Fibroblast of peridontal ligament (primary cell): Measurements from ENCODE around the gene GLCE.
"Not testable (repeated sequence)": the region's sequence is repeated elsewhere in the genome, so short reads cannot be mapped to it uniquely, and the experiment has no call there.

Experiments used
- DNase-seq: peaks from one replicate; pipeline ENCODE4 v3.0.0-alpha.2; 2010; ENCODE audit errors: extremely low read depth

Gene GLCE

GRCh38 chr15:69135499-69135898, 24.9 kb upstream of the GLCE start:
- DNase-seq: no peak

DNA sequence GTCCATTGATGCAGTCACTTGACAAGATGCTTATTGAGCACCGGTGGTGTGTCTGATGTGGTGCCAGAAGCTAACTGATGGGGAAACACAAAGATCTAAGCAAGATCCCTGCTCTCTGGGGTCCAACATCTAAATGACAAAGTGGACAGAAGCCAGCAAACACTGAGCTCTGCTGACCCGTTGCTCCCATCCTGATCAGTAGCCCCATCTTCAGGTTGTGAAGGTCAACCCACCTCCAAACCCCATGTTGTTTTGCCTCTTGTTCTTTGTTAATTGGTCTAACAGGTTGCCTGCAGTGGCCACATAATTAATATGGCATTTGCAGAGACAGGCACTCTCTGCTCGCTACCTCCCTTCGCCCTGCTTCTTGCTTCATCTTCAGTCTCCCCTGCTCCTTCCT, 21.5 kb upstream of the GLCE start:
- no peak for DNase-seq

DNA sequence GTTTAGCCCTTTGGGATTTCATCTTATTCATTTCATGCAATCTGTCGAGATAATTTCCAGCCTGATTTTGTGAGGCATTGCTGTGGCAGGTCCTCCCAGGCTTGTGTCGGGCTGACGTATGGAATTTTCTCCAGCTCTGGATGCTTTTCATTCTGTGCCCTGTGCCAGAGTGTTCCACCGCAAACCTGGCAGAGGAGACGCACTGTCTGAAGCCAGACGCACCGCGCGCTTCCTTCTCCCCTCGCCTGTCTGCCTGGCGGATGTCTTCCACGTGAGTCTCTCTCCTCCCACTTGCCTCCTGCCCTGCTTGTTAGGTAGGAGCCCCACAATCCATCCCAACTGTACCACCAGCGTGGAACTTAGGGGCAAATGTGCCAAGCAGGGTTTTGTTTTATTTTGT, 20.1 kb upstream of the GLCE start:
- DNase-seq: no peak

- no peak for DNase-seq
Measured at GRCh38 chr15:69141286-69141701, 19.1 kb upstream of the GLCE start.

- no peak for DNase-seq
Measured at GRCh38 chr15:69141833-69142232, 18.6 kb upstream of the GLCE start.

DNA sequence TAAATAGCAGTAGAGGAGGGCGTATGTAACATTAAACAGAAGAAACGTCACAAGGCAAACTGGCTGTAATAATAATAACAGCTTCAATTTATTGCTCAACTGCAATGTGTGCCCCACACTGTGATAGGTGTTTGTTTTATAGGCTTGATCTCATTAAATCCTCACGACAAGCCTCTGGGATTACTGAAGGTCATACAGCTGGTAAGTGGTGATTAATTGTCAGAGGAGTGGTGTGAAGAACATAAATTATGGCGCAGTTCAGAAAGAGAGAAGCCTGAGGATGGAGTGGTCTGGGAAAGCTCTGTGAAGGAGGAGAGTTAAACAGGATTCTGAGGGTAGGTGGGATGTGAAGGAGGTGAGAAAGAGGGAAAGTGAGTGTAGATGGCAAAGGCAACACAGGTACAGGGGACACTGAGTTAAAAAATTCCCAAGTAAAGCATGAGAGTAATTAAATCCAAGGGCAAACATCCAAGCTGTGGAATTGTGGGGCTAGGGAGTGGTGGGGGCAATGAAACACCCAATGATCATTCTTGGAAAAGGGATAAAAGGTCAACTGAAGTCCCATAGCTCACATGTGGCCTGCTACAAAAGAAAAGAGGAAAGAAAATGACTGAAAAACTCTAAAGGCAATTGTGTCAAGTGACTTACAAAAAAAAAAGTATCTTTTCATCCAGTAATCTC, 16.5 kb upstream of the GLCE start:
- no peak for DNase-seq

- no peak for DNase-seq
Measured at GRCh38 chr15:69144530-69144929, 15.9 kb upstream of the GLCE start.

- no peak for DNase-seq
Measured at GRCh38 chr15:69145149-69145693, 15.2 kb upstream of the GLCE start.

DNA sequence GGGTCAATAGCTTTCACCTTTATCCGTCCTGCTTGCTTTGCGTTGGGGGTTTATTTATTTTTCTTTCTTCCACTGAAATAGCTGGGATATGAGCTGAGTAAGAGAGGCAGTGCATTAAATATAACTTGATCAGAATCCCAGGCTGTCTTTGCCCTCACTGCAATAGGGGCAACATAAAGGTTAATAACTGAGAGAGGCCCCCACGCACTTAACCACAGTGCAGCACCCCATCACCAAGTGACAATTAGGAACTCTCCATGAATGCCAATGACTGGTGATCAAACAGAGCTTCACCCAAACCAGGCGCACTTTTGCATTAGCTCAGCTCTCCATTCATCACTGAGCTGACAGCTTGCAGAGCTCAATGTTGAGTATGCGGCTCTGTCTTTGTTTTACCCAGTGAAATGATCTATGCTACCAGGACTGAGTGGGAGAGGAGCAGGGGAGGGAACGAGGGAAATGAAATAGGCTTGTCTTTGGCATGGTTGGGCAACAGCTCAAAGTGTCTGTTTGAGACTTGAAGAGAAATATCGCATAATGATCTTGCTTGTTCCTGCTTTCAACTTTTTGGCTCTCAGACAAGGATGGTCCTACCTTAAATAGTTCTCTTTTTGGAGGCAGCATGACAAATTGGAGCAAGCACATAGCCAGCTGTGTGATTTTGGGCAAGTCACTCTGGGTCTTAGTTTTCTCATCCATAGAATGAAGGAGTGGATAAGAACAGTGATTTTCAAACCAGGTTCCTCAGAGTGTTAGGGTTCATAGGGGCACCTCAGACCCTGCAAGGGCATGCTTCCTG, 14.5 kb upstream of the GLCE start:
- no peak for DNase-seq

DNA sequence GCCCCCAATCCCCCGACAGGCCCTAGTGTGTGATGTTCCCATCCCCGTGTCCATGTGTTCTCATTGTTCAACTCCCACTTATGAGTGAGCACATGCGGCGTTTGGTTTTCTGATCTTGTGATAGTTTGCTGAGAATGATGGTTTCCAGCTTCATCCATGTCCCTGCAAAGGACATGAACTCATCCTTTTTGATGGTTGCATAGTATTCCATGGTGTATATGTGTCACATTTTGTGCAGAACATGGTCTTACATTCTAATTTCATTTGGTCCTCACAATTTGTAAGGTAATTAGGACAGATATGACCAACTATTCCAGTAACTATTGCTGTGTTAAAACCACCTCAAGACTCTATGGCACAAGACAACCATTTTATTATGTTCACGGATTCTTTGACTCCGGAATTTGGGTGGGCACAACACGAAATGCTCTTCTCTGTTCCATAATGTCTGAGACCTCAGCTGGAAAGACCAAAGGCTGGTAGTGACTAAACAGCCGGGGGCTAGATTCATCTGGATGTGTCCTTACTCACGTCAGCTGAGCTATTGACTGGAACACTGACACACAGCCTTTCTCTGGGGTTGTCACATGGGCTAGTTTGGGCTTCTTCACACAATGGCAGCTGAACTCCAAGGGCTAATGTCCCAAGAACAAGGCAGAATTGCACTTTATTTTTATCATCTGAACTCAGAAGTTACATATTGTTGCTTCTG, 13.6 kb upstream of the GLCE start:
- no peak for DNase-seq

GRCh38 chr15:69148465-69148864, 12.0 kb upstream of the GLCE start:
- DNase-seq: no peak

- DNase-seq: no peak
Measured at GRCh38 chr15:69149163-69149562, 11.3 kb upstream of the GLCE start.

- DNase-seq: no peak
Measured at GRCh38 chr15:69149803-69150202, 10.6 kb upstream of the GLCE start.

DNA sequence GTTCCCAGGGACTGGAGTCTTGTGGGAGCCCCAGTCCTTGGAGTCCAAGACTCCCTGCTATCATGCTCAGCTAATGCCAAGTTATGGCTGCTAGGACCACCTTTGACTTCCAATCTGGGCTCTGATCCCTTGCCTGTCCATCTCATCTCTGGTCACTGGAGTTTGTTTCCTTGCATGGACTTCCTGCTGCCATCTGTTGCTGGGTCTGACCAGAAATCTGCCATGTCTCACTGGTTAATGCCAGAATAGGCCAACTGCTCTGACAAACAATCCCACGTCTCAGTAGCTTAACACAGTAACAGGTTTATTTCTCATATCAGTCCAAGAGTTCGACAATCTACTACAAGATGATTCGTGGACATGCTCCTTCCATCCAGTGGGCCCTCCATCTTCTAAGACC, 10.1 kb upstream of the GLCE start:
- no peak for DNase-seq

DNA sequence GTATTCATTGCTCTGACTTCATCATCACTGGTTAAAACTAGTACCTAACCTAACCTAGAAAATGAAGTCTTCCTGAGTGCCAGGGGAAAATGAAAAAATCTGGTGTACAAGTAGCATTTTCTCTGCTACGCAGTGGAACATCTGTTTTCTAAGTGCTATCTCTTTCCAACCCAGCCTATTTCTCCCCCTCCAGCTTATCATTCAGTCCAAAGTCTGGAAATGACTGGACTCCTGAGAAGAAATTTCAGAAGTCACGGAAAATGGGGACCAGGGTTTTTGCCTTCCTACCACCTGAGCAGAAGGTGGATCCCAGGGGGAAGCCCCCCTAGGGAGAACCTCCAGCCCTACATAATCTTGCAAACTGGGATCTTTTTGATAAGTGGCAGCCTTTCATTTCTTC, 9.6 kb upstream of the GLCE start:
- DNase-seq: no peak

DNA sequence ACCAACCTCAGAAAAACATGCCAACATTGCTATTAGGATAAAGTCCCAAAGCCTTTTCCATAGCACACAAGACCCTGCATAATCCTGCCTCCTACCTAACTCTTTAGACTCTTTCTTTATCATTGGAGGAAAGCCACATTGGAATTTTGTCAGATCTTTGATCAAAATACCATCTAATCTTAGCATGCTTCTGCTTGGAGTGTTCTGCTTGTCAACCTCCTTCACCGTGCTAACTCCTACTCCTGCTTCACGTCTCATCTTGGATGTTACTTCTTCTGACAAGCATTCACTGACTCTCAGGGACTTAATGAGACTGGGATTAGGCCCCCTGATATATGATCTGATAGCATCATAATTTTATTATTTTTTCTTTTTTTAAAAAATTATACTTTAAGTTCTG, 7.4 kb upstream of the GLCE start:
- DNase-seq: no peak

- DNase-seq: not testable (repeated sequence)
Measured at GRCh38 chr15:69153587-69153986, 6.8 kb upstream of the GLCE start.

- DNase-seq: no peak
Measured at GRCh38 chr15:69154078-69154477, 6.4 kb upstream of the GLCE start.

DNA sequence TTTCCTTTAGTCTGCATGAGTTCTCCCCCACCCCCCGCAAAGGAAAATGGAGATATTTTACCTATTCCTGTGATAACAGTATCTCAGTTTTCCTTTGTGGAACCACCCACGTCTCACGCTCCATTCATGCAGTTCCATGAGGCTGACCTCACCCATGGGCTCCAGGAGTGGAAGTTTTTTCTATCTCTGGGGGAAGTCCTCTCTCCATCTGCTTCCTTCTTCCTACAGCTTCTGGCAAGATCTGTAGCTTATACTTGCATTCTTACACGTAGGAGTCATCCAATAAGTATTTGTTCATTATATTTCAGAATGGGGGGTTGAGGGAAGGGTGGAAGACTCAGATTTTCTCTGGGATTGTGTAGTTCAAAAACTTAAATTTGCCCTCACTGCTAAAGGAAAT, 5.8 kb upstream of the GLCE start:
- DNase-seq: peak; percentile 67

DNA sequence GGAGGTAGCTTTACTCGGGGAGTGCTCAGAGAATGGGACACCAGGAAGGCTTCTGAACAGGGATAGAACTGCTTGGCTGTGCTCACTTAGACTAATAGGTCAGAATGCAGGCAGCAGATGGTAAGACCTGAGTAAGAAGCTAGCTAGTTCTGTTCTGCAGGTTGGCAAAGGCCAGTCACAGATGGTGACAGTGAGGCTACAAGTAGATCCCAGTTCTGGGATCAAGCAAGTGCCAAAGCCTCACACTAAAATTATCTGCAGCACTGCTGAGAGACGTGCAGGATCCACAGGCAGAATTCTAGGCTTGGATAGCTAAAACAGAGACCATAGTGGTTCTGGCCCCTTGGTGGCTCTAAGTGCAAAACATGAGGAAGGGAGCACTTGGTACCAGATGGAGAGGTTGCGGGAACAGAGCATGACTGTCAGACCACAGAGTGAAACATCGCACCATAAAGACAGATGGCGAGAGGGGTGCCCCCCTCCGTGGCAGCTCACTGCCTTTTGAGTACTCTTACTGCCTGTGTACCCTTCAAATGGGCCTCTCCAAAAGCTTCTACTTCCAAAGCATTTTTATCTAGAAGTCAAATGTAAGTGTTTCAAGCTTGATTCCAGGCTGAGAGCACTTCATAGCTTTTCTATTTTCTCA, 3.6 kb upstream of the GLCE start:
- DNase-seq: no peak

DNA sequence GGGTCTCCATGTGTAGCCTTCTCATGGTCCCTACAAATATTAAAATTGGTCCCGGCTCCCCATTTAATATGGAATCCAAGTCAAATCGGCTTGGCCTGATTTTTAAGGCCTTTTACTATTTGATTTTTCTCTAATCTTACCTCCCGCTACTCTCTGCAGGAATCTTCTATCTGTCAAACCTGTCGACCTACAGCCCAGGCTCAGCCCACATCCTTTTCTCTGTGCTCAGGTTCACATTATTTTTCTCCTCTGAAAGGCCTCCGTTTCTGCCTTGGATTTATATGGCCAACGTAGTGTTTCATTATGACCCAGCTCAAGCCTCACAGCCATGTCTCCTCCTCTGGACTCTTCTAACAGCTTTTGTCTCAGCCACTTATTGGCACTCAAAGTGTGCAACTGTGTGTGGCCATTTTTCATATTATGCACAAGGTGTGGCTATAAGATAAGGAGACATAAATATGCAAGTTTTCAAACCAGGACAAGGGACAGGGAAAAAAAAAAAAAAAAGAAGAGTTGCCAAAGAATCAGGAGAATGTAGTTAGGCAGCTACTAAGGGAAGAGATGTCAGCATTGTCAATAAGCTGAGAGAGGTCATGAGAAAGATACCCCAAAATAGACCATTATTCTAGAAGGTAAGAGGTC, 2.1 kb upstream of the GLCE start:
- DNase-seq: no peak

DNA sequence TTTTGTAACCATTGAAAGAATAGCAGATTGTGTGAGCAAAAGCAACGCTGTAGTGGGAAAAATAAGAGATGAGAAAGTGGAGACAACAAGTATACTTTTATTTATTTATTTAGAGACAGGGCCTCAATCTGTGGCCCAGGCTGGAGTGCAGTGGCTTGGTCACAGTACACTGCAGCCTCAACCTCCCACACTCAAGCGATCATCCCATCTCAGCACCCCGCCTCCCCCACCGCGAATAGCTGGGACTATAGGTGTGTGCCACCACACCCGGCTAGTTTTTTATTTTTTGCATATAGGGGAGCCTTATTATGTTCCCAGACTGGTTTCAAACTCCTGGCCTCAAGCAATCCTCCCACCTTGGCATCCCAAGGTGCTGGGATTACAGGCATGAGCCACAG, 1.6 kb upstream of the GLCE start:
- DNase-seq: no peak
